CD4-positive, alpha-beta memory T cell (primary cell): ENCODE measurements around the gene CUL4A. TPM values are rescaled to one million over a fixed set of nuclear protein-coding genes. Genes with fewer than 3 reads are reported as not detected.

Experiments used
- CTCF ChIA-PET: fragments of 350-600 bp; sonication (Branson Sonifier 250); formaldehyde crosslinking; loops from one replicate; lab custom pipeline; 2021; ENCODE audit warnings: inconsistent platforms; ENCODE audit not compliant: partially characterized antibody; lab: Charles Lee
- POLR2A ChIA-PET: fragments of 350-600 bp; sonication (Branson Sonifier 250); formaldehyde crosslinking; loops from one replicate; lab custom pipeline; 2021; ENCODE audit not compliant: partially characterized antibody; lab: Charles Lee
- DNase-seq, 5 donors: peaks; one replicate each; pipeline versions ENCODE4 v3.0.0 to v3.0.0-alpha.2; 2020 to 2022; ENCODE audit warnings: mixed read lengths in 1 of 5
- H3K27ac ChIP-seq: one replicate; pipeline ENCODE4 v1.7.0; 2013; ENCODE audit warnings: low read depth, low read length
- H3K27me3 ChIP-seq: 2 replicates; pipeline ENCODE4 v1.7.0; 2013; ENCODE audit warnings: mild to moderate bottlenecking, low read length, moderate library complexity; ENCODE audit not compliant: insufficient read depth
- H3K36me3 ChIP-seq: 2 replicates; pipeline ENCODE4 v1.7.0; 2013; ENCODE audit warnings: mild to moderate bottlenecking, low read length, moderate library complexity; ENCODE audit not compliant: insufficient read depth
- H3K4me1 ChIP-seq: 2 replicates; pipeline ENCODE4 v1.7.0; 2013; ENCODE audit warnings: mild to moderate bottlenecking, low read length, moderate library complexity; ENCODE audit not compliant: insufficient read depth
- H3K4me3 ChIP-seq, 2 donors: one replicate each; pipeline ENCODE4 v1.7.0; 2013; ENCODE audit warnings: low read length in 2 of 2, mild to moderate bottlenecking in 1 of 2
- H3K9me3 ChIP-seq, 2 donors: one replicate each; pipeline ENCODE4 v1.7.0; 2013; ENCODE audit warnings: low read length in 2 of 2, control low read depth in 1 of 2; ENCODE audit not compliant: control insufficient read depth in 1 of 2
- H3K27ac Mint-ChIP-seq, 7 donors: one replicate each; pipeline ENCODE4 v1.8.0; 2020 to 2021; ENCODE audit warnings: mixed read lengths in 7 of 7, mild to moderate bottlenecking in 6 of 7, inconsistent platforms in 3 of 7, moderate library complexity in 3 of 7
- H3K27me3 Mint-ChIP-seq, 2 donors: one replicate each; pipeline ENCODE4 v1.8.0; 2020 to 2021; ENCODE audit warnings: mixed read lengths in 2 of 2
- H3K36me3 Mint-ChIP-seq, 2 donors: one replicate each; pipeline ENCODE4 v1.8.0; 2020 to 2021; ENCODE audit warnings: mixed read lengths in 2 of 2, inconsistent platforms in 1 of 2, mild to moderate bottlenecking in 1 of 2
- H3K4me1 Mint-ChIP-seq, 4 donors: one replicate each; pipeline ENCODE4 v1.8.0; 2020 to 2021; ENCODE audit warnings: mixed read lengths in 4 of 4, mild to moderate bottlenecking in 1 of 4
- H3K4me3 Mint-ChIP-seq, 8 donors: one replicate each; pipeline ENCODE4 v1.8.0; 2020 to 2021; ENCODE audit warnings: mixed read lengths in 8 of 8, mild to moderate bottlenecking in 7 of 8, moderate library complexity in 6 of 8, inconsistent platforms in 3 of 8
- H3K9me3 Mint-ChIP-seq, 8 donors: one replicate each; pipeline ENCODE4 v1.8.0; 2020 to 2021; ENCODE audit warnings: mixed read lengths in 8 of 8, mild to moderate bottlenecking in 5 of 8, inconsistent platforms in 3 of 8, moderate library complexity in 1 of 8
- intact Hi-C: fragments of 100-400 bp; cut with micrococcal nuclease; formaldehyde crosslinking; loops from one replicate; pipeline ENCODE4 v1.15.1; 2023
- polyA plus RNA-seq, 2 donors: library from polyadenylated mRNA; unstranded; fragments of 300-500 nt; fragmentation: Illumina TruSeq; gene quantifications; one replicate each; pipeline ENCODE4 v1.2.3, GENCODE V29; 2021
- total RNA-seq, 2 experiments: library from RNA; stranded (reverse); gene quantifications; one replicate each; pipeline ENCODE4 v1.2.3, GENCODE V29; 2021

The CUL4A gene
- total and polyA plus RNA-seq, 4 experiments from 2014 or later, result 59.8 to 80.0 (median 74.2) TPM

DNA sequence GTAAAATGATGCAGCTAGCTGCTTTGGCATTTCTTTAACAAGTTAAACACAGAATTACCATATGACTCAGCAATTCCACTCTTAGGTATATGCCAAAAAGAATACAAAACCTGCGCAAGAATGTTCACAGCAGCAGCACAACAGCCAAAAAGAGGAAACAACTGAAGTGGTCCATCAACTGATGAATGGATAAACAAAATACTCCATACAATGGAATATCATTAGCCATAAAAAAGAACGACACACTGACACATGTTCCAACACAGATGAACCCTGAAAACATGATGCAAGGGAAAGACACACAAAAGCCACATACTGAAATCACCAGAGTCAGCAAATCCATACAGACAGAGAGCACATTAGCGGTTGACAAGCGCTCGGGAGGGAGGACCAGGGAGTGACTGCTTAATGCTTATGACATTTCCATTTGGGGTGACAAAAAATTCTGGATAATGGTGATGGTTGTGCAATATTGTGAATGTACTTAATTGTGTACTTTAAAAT is 3.9 kb upstream of the CUL4A start:
- Histone ChIP-seq H3K27me3 (no peaks in the 10 kb centered on the region), H3K4me1 (peaks cover 63% of the 10 kb centered on the region), H3K36me3 (peaks cover 9% of the 10 kb centered on the region), H3K4me3 (no peak overlapping the region), H3K27ac (no peak overlapping the region), H3K9me3 (no peaks in the 10 kb centered on the region)
- Mint-ChIP-seq H3K9me3 (no peaks in the 10 kb centered on the region), H3K4me3 (peak overlapping the region in 7 of 8 donors; percentile 0 to 80 (median 41)), H3K4me1 (peaks cover 48 to 66% (median 58%) of the 10 kb centered on the region in 4 donors), H3K27me3 (no peaks in the 10 kb centered on the region), H3K36me3 (peaks cover 23 to 38% of the 10 kb centered on the region in 2 donors), H3K27ac (peak overlapping the region; percentile 21 to 91 (median 74))
- intact Hi-C loops, result loop anchor here (5.0 kb wide), 1 partner anchor 33 kb away; no protein-coding TSS in a partner anchor
- DNase-seq, result no peak
- ChIA-PET POLR2A (no interaction called here), CTCF (no interaction called here)

- ChIA-PET POLR2A (interaction anchor here (0.7 to 4.5 kb wide), 5 partner anchors 22 to 239 kb away, joined by 3 to 66 read pairs (median 14); partner anchors contain the start of gene MCF2L), CTCF (interaction anchor here (1.5 kb wide), 1 partner anchor 265 kb away, joined by 3 read pairs; no protein-coding TSS in a partner anchor)
- peaks cover 0 to 3% (median 0%) of the 10 kb centered on the region in 8 donors for H3K9me3 Mint-ChIP-seq
- peak overlapping the region; percentile 89 to 96 (median 95) for H3K27ac Mint-ChIP-seq
- Histone ChIP-seq H3K9me3 (no peaks in the 10 kb centered on the region), H3K36me3 (peaks cover 9% of the 10 kb centered on the region), H3K4me1 (peaks cover 77% of the 10 kb centered on the region), H3K27ac (peak overlapping the region; percentile 89), H3K27me3 (no peaks in the 10 kb centered on the region), H3K4me3 (peak overlapping the region; percentile 73 to 80)
- DNase-seq, result no peak
- H3K4me1 Mint-ChIP-seq, result peaks cover 56 to 76% (median 57%) of the 10 kb centered on the region in 4 donors
- H3K27me3 Mint-ChIP-seq, result no peaks in the 10 kb centered on the region
- peaks cover 26 to 43% of the 10 kb centered on the region in 2 donors for H3K36me3 Mint-ChIP-seq
- intact Hi-C loops, result loop anchor here (5.0 kb wide), 1 partner anchor 35 kb away; no protein-coding TSS in a partner anchor
- peak overlapping the region; percentile 86 to 92 (median 90) for H3K4me3 Mint-ChIP-seq
Measured at GRCh38 chr13:113207460-113207859, 2.0 kb upstream of the CUL4A start.

- CTCF ChIA-PET, result interaction anchor here (1.5 to 2.5 kb wide), 2 partner anchors 23 to 265 kb away, joined by 3 to 8 read pairs; no protein-coding TSS in a partner anchor
- DNase-seq, result no peak
- Mint-ChIP-seq H3K9me3 (peaks cover 0 to 3% (median 0%) of the 10 kb centered on the region in 8 donors), H3K27ac (peak overlapping the region; percentile 89 to 96 (median 95)), H3K4me3 (peak overlapping the region; percentile 86 to 92 (median 90)), H3K4me1 (peaks cover 51 to 71% (median 54%) of the 10 kb centered on the region in 4 donors), H3K27me3 (no peaks in the 10 kb centered on the region), H3K36me3 (peaks cover 21 to 39% of the 10 kb centered on the region in 2 donors)
- POLR2A ChIA-PET, result interaction anchor here (0.7 to 4.5 kb wide), 15 partner anchors 9 to 239 kb away, joined by 3 to 66 read pairs (median 5); partner anchors contain the start of genes LAMP1 and MCF2L
- intact Hi-C loops, result loop anchor here (1.0 to 5.0 kb wide), 6 partner anchors 23 to 241 kb away; partner anchors contain the start of gene LAMP1
- H3K27me3 ChIP-seq, result no peaks in the 10 kb centered on the region
- H3K36me3 ChIP-seq, result peaks cover 9% of the 10 kb centered on the region
- peaks cover 78% of the 10 kb centered on the region for H3K4me1 ChIP-seq
- peak overlapping the region; percentile 89 for H3K27ac ChIP-seq
- H3K9me3 ChIP-seq, result no peaks in the 10 kb centered on the region
- H3K4me3 ChIP-seq, result peak overlapping the region; percentile 73 to 80
Measured at GRCh38 chr13:113207890-113208420, 1.5 kb upstream of the CUL4A start.

DNA sequence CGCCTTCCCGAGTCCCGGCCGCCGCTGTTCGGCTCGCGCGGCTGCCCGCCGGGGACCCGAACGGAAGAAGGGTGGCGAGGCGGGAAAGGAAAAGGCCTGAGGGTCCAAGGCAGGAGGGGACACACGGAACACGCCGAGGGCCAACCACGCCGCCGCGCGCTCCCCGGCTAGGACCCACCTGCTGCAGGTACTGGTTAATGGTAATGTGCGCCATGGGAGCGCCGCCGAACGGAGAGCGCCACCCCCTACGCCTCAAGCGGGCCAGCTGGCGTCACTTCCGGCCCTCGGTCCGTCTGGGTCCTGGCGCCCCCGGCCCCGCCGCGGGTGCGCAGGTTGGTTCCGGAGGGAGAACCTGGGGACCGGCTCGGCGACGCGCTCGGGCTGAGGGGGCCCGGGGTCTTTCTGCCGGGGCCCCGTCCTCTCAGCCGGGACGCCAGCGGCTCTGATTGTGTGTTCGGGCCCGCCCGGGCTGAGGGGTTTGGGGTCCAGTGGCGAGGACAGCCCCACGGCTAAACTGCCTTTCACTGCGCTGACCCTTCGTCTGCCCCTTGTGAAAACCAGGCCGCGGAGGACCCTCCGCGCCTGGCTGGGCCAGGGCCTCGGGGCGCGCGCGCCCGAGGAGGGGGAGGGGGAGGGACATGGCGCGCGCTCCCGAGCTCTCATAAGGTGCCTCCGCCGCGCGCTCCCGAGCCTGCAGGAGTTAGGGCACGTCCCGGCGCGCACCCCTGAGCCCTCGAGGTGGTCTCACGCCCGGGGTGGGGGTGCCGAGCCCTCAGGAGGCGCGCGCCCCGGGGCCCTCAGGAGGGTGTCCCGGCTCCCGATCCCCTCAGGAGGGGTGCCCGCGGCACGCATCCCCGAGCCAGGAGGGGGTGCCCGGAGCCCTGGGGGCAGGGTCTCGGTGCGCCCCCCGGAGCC is 735 bp upstream of the CUL4A start, which contains the start of gene PCID2:
Gene PCID2 (minus strand): TSS at position 249 of the 915 bp plus-strand sequence. CDS start 35 bp downstream, at position 214.
- Mint-ChIP-seq H3K9me3 (peaks cover 0 to 3% (median 0%) of the 10 kb centered on the region in 8 donors), H3K27me3 (no peaks in the 10 kb centered on the region), H3K36me3 (peaks cover 21 to 42% of the 10 kb centered on the region in 2 donors), H3K4me3 (peak within 1 kb of the TSS; percentile 86 to 92 (median 90)), H3K4me1 (peaks cover 44 to 64% (median 53%) of the 10 kb centered on the region in 4 donors), H3K27ac (peak within 1 kb of the TSS; percentile 89 to 96 (median 95))
- DNase-seq, result peak; percentile 89 to 95 (median 91)
- POLR2A ChIA-PET, result interaction anchor here (0.7 to 4.5 kb wide), 23 partner anchors 8 to 282 kb away, joined by 3 to 66 read pairs (median 6); partner anchors contain the start of genes DCUN1D2, LAMP1 and MCF2L
- H3K27me3 ChIP-seq, result no peaks in the 10 kb centered on the region
- CTCF ChIA-PET, result interaction anchor here (2.5 kb wide), 1 partner anchor 24 kb away, joined by 8 read pairs; no protein-coding TSS in a partner anchor
- peaks cover 78% of the 10 kb centered on the region for H3K4me1 ChIP-seq
- peaks cover 9% of the 10 kb centered on the region for H3K36me3 ChIP-seq
- peak within 1 kb of the TSS; percentile 89 for H3K27ac ChIP-seq
- intact Hi-C loops, result loop anchor here (1.0 to 5.0 kb wide), 6 partner anchors 24 to 240 kb away; partner anchors contain the start of gene LAMP1
- peak within 1 kb of the TSS; percentile 73 to 80 for H3K4me3 ChIP-seq
- H3K9me3 ChIP-seq, result no peaks in the 10 kb centered on the region

DNA sequence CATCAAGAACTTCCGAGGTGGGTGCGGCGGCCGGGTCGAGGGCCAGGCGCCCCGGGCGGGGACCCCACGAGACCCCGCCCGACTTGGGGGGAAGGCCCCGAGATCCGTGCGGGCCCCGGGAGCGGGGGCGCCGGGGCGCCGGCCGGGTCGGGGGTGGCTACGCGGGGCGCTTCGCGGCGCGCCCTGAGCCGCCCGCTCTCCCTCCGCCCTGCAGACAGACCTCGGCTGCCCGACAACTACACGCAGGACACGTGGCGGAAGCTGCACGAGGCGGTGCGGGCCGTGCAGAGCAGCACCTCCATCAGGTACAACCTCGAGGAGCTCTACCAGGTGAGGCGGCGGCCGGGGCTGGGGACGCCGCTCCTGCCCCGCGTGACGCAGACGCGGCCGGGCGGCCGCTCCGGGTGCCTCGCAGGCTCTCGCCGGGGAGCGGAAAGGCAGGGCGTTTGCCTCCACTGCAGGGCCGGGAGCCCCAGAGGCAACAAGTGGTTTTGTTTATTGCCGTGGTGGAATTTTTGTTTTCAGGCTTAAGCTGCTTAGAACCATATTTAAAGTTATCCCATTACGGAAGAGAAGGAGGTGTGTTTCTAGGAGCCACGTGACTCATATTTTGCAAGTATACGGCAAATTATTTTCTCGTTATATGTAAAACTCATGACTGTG is 477 bp downstream of the CUL4A start:
- Histone ChIP-seq H3K36me3 (no peaks in the 10 kb centered on the region), H3K27me3 (no peaks in the 10 kb centered on the region), H3K4me1 (peaks cover 78% of the 10 kb centered on the region), H3K27ac (peak overlapping the region; percentile 89), H3K4me3 (peak overlapping the region; percentile 39 to 55), H3K9me3 (no peaks in the 10 kb centered on the region)
- Mint-ChIP-seq H3K4me1 (peaks cover 31 to 58% (median 55%) of the 10 kb centered on the region in 4 donors), H3K9me3 (peaks cover 0 to 3% (median 0%) of the 10 kb centered on the region in 8 donors), H3K27me3 (no peaks in the 10 kb centered on the region), H3K27ac (peak overlapping the region; percentile 83 to 97 (median 90)), H3K4me3 (peak overlapping the region; percentile 70 to 93 (median 84)), H3K36me3 (peaks cover 21 to 45% of the 10 kb centered on the region in 2 donors)
- ChIA-PET CTCF (interaction anchor here (0.7 to 2.5 kb wide), 4 partner anchors 11 to 57 kb away, joined by 3 to 8 read pairs (median 3); no protein-coding TSS in a partner anchor), POLR2A (interaction anchor here (0.9 to 4.5 kb wide), 24 partner anchors 9 to 281 kb away, joined by 3 to 66 read pairs (median 6); partner anchors contain the start of genes DCUN1D2, LAMP1 and MCF2L)
- intact Hi-C loops, result loop anchor here (2.0 to 5.0 kb wide), 3 partner anchors 25 to 239 kb away; no protein-coding TSS in a partner anchor
- peak; percentile 83 to 93 (median 86) for DNase-seq

DNA sequence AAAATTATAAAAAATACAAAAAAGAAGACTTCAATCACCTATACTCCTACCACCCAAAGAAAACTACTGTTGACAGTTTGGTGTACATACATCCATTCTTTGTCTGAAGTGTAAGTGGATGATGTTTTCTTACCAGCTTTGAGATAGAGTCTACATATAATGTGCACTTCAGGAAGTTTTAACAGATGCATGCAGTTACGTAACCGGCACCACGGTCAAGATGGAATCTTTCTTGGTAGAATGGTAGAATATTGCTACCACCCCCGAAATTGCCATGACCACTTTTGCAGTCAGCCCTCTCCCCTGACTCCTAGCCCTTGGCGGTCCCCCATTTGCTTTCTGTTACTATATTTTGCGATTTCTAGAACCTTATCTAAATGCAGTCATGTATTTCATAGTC is 1.4 kb downstream of the CUL4A start:
- peak overlapping the region; percentile 54 to 85 (median 72) for H3K4me3 Mint-ChIP-seq
- no peak overlapping the region for H3K4me3 ChIP-seq
- H3K4me1 Mint-ChIP-seq, result peaks cover 22 to 48% (median 46%) of the 10 kb centered on the region in 4 donors
- H3K36me3 Mint-ChIP-seq, result peaks cover 16 to 35% of the 10 kb centered on the region in 2 donors
- no peaks in the 10 kb centered on the region for H3K27me3 ChIP-seq
- peaks cover 78% of the 10 kb centered on the region for H3K4me1 ChIP-seq
- H3K36me3 ChIP-seq, result no peaks in the 10 kb centered on the region
- intact Hi-C loops, result no loop called here
- no peak overlapping the region for H3K27ac ChIP-seq
- H3K27me3 Mint-ChIP-seq, result no peaks in the 10 kb centered on the region
- H3K27ac Mint-ChIP-seq, result peak overlapping the region in 5 of 7 donors; percentile 11 to 90 (median 67)
- ChIA-PET POLR2A (no interaction called here), CTCF (no interaction called here)
- no peak for DNase-seq
- H3K9me3 ChIP-seq, result no peaks in the 10 kb centered on the region
- H3K9me3 Mint-ChIP-seq, result peaks cover 0 to 3% (median 0%) of the 10 kb centered on the region in 8 donors
